GM18507 (cell line): Measurements from ENCODE around the gene VPREB3.

Experiments used
- DNase-seq: peaks from one replicate; pipeline ENCODE4 v3.0.0; 2011; ENCODE audit warnings: low read depth; ENCODE audit not compliant: insufficient read length; ENCODE audit errors: extremely low spot score
- FAIRE-seq: peaks from 2 replicates; lab custom pipeline; 2011; peaks lifted over from hg19 to GRCh38; lab: Jason Lieb, UNC

The VPREB3 gene, protein sequence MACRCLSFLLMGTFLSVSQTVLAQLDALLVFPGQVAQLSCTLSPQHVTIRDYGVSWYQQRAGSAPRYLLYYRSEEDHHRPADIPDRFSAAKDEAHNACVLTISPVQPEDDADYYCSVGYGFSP

DNA sequence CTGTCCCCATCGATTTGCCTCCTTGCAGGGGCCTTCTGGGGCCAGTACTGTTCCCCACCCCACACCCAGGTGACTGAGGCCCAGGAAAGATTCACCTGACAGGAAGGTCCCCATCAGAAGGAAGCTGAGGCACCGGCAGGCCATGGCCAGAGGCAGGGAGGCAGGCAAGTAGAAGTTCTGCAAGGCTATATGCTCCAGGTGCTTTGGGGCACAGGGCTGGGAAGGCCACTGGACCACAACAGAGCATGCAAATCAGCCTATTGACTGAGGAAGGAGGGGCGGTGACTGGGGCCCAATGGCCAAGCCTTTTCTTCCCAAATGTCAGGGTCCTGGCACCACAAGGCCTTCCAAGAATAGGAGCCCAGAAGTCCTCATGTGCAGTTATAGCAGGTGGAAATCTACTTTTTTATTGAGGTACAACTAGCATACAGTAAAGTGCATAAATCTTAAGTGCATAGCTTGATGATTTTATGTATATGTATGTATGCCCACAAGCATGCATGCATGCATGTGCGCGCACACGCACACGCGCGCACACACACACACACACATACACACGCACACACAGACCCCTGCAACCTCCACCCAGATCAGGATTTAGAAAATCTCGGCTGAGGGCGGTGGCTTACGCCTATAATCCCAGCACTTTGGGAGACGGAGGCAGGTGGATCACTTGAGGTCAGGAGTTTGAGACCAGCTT lies at the start of gene VPREB3:
TSS of gene VPREB3 (minus strand) at position 206 of the 700 bp plus-strand sequence. CDS start at position 144, 62 bp downstream.
- DNase-seq: no peak
- FAIRE-seq: peak; percentile 29

DNA sequence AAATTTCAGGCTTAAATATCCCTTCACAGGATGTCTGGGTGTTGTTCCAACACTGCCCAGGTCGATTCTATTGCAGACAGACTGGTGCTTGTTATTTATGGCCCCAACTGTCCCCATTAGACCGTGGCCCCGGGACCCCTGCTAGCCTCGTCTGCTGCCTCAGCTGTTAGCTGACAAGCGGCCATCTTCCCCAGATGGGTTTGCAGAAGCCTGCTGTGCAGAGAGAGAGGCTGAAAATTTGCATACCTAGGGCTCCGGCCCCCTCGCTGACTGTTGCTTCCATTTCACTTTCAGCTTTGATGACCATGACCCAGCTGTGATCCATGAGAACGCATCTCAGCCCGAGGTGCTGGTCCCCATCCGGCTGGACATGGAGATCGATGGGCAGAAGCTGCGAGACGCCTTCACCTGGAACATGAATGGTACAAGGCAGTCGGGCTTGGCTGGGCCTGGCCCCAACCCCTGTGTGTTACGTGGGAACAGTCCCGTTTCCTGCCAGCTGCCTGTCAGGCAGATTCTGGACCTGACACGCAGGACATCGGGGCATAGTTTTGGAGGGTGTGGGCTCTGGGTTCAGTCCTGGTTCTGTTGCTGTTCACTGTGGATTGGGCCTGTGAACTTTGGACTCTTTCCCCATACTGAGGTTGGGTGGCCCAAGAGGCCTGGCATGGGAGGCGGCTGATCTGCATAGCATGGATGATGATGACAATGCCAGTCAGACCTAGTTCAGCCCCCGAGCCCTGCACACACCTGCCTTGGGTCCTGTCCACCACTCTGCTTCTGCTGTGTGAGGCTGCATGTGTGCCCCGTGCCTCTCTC lies 49.0 kb upstream of the VPREB3 start:
- DNase-seq (no peak), FAIRE-seq (peak; percentile 63)

DNA sequence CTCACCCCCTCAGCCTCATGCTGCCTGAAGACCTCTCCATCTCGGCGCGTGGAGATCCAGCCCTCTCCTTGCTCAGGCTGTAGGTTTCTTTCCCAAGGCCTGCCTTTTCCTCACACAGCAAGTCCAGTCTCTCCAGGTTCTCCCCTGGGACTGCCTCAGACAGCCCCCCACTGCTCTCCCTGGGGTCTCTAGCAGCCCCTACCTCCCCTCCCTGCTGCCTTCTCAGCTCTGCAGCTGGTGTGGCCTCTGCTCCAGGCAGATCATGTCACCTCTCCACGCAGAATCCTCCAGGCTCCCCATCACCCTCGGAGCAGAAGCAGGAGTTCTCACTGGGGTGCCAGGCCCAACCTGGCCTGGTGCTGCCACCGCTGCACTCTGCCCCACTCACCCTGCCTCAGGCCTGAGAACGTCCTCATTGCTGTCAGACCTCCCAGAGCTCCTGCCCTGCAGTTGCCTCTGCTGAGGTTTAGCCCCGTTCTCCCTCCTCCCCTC lies 47.7 kb upstream of the VPREB3 start:
- no peak for DNase-seq
- no peak for FAIRE-seq

DNA sequence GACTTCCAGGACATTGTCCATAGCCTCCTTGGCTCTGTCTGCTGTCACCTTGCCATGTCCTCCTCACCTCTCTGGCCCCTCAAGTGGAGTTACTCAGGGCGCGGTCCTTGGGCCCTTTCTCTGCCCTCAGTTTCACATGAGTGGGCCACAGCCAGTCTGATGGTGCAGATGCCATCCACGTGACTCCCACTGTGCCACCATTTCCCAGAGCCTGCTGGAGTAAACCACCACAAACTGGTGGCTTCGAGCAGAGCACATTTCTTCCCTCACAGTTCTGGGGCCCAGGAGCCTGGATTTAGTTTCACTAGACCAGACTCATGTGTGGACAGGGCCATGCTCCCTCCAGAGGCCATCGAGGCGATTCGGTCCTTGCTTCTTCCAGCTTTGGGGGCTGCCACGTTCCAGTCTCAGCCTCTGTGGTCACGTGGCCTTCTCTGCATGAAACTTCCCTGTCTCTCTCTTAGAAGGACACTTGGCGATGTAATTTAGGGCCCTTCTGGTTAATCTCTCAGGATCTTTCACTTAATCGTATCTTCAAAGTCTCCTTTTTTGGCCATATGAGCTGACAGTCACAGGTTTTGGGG lies 47.1 kb upstream of the VPREB3 start:
- FAIRE-seq: no peak
- DNase-seq: no peak

DNA sequence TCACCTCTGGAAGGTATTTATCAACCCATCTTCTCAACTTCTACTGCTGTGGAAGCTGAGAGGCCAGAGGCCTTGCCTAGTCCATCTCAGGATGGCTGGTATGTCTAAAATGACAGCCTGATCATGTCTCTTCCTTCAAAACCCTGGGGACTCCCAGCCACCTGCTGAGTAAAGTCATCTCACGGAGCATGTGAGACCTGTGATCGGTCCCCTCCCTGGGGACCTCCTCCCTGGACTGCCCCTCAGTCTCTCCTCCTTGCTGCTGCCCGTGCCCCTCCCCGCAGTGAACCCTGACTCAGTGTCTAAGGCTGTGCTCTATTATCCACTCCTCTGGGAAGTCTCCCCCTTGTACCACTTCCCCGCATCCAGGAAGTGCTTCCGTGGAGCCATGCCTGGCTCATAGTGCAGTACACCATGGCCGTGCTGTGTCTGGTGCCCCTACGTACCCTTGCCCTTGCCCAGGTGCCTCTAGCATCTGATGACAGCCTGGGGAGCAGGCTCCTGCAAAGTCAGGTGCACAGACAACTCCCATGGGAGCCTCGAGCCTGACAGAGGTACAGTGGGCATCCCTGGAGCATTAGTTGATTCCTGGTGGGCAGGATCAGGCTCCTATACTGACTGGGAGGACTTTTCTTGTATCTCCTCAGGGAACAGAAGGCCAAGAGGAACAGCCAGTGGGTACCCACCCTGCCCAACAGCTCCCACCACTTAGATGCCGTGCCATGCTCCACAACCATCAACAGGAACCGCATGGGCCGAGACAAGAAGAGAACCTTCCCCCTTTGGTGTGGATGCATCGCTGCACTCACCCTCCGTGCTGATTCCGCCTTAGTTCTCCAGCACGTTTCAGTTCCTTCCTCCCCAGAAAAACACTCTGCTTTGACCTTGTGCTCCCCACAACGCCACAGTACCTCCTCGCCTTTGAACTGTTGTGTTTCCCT lies 46.3 kb upstream of the VPREB3 start:
- DNase-seq (peak; percentile 61), FAIRE-seq (peak; percentile 97)

DNA sequence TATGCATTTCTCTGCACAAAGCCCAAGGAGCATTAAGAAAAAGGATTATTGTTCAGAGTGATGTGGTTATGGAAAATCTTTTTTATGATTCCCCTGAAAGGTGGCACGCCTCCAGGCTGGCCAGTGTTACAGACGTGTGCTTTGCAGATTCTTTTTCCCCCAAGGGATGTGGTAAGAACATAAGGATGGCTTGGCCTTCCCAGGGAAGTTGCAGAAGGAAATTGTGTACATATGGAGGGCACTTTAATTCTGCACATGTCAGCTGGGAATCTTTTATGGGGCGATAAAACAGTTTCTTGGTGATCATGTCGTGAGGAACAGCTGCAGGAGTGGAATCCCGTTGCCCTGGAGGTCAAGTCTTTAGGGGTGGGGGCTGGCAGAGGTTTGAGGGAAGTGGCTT lies 42.2 kb upstream of the VPREB3 start:
- DNase-seq (no peak), FAIRE-seq (no peak)

DNA sequence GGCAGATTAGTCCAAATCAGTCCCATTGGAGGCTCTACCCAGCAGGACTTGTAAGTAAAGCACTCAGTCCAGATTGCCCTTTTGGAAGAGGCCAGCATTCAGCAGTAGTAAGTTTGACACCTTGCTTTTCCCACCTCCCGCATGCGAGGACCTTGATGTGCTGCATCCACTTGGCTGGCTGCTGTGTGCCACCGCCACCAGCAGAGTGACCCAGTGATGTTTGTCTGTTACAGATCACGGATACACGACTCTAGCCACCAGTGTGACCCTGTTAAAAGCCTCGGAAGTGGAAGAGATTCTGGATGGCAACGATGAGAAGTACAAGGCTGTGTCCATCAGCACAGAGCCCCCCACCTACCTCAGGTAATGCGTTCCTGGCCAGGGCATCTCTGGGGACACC lies 39.1 kb upstream of the VPREB3 start:
- FAIRE-seq (no peak), DNase-seq (no peak)

DNA sequence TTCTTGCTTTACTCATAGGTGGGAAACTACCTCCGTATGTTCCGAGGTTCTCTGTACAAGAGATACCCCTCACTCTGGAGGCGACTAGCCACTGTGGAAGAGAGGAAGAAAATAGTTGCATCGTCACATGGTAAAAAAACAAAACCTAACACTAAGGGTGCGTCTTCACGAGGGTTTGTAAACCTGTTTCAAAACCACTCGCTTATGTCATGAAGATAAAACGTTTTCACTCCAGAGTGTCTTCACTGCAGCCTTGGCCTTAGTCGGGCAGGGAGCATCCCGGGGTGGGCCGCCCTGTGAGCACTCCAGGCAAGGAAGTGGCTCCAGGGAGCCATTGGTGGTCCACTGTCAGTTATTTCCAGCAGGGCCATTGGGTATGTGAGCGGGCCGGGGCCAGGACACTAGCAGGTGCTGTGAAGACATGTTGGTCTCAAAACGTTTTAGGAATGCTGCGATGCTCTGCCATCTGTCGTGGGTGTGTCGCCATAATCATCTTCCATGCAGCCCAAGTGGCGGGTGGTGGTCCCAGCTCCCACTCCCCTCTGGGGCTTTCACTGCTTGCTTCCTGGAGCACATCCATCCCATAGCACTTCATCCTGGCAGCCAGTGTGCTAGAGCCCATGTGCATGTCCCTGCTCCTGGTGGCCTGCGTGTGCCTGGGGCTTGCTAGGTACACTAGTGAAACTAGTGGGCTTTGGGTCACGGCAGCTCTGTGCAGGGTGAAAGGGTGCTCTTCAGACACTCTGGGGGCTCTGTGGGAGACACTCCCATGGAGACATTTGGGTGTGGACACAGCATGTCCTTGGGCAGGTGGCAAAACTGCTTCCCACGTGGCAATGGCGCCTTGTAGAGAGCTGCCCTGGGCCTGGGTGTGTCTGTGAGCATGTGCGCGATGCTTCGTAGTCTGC lies 37.8 kb upstream of the VPREB3 start:
- DNase-seq (no peak), FAIRE-seq (no peak)

DNA sequence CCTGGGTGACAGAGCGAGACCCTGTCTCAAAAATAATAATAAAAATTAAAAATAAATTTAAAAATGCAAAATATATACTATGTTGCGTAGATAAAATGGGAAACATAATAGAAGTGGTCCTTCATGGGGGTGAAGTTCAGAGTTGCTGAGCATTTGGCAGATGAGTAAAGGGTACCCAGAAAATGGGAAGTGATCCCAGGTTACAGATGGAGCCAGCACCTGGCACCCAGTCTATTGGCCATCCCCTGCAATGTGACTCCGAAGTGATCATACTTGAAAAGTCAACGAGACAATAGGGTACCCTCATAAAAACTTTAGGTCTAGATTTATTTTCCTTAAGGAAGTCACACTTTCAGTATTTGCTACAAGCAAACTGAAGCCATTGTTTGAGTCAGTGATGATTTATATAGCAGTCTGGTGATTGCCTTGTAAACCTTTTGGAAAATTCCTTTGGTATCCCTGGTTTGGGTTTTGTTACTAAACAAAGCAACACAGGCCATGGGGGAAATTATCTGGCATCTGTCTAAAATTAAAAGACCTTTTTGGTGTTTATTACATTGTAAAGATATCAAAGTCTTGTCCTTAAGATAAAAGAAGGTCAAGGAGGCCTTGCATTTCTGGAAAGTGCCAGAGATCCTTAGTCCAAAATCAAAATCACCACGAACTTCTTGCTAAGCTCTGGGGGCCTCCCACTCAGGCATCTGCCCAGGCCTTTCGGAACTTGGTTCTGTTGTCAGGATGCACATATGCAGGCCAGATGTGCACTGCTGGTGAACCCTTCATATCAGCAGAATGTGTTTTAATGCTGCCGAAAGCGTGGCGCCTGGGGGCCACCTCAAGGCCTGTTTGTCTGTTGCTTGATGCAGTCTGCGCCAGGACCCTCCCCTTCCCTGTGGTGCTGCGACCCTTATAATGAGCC lies 36.9 kb upstream of the VPREB3 start:
- FAIRE-seq (no peak), DNase-seq (no peak)

DNA sequence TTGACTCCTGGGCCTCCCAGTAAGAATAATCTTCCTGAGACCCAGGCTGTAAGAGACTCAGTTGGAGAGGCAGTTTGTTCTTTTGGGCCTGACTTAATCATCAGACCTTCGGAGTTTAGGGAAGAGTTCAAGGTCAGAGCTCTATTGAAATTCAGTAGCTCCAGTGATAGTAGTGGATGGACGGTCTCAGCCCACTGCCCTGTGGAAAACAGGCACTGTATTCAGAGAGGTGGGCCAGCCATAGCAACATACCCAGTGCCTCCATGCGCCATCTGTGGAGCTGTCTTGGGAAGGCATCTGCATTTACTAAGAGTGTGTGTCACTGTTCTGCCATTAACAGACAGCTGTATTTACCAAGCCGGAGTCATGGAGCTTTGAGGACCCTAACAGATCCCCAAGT lies 35.4 kb upstream of the VPREB3 start:
- DNase-seq: no peak
- no peak for FAIRE-seq

DNA sequence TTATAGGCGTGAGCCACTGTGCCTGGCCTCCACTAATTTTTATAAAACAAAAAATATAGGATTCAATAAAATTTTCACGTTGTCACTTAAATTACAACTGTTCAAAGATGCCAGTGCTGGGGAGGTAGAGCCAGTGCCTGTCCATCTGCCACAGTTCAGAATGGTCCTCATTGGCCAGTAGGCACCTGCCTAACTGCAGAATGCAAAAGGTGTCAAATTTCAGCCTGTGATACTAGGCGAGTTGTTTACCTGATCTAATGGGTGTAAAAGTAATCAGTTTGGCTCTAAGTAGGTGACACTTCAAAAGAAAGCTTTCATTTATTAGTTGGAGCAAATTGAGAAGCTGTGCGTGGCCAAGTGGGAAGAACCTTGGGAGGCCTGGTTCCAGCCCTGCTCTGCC lies 34.9 kb upstream of the VPREB3 start:
- no peak for DNase-seq

DNA sequence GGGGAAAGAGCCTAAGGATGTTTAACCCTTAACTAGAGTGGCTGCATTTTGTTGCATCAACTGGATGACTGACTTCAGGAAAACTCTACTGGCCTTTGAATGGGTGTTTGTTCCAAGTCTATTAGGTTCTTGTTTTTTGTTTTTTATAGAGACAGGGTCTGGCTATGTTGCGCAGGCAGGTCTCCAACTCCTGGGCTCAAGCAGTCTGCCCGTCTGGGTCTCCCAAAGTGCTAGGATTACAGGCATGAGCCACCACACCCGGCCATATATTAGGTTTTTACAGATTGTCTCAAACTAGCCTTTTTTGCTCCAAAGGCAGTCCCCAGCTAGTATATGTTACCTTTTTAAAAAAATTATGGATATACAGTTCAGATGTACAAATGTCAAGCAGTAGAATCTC lies 33.7 kb upstream of the VPREB3 start:
- DNase-seq: no peak
- FAIRE-seq: no peak

More for the DNA sequence above, 34.9 kb upstream of the VPREB3 start:
- FAIRE-seq: no peak

DNA sequence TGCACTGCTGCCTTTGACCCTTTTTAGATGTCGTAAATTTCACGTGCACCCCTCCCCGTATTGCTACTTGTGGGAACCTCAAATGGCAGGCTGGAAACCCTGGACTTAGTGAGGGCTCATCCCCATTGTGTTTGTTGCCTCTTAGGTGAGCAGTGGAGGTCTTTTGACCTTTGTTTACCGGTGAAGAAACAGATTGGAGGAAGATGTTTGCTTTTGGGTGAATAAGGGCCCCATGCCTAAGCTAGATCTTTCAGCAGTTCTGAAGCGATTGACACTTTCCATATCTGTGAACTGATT lies 33.3 kb upstream of the VPREB3 start:
- FAIRE-seq (no peak), DNase-seq (no peak)

DNA sequence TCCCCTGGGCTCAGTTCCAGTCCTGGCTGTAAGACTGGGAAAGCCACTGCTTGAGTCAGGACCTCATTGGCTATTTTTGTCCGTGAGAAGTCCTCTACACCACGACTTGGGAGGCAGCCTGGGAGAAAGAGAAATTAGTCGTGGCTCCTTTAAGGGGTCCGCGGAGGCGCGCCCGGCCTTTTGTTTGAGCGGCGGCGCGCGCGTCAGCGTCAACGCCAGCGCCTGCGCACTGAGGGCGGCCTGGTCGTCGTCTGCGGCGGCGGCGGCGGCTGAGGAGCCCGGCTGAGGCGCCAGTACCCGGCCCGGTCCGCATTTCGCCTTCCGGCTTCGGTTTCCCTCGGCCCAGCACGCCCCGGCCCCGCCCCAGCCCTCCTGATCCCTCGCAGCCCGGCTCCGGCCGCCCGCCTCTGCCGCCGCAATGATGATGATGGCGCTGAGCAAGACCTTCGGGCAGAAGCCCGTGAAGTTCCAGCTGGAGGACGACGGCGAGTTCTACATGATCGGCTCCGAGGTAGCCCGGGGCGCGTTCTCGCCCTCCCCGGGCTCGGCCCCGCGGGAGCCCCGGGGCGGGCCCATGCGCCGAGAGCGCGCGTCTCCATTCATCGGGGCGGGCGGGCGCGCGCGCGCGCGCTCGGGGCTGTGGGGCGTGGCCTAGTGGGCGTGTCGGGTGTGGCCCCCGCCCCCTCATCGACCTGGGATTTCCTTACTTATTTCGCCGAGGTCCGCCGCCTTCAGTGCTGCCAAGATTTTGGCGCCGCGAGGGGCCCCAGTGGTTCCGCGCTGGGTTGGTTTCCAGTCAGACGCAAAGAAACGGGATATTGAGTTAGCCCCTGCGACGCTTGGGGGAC lies 32.8 kb upstream of the VPREB3 start, which contains the start of gene SMARCB1:
TSS of gene SMARCB1 (plus strand) at position 215 of the 848 bp plus-strand sequence. CDS start at position 419, 204 bp downstream.
- peak; percentile 89 for DNase-seq
- peak; percentile 78 for FAIRE-seq

DNA sequence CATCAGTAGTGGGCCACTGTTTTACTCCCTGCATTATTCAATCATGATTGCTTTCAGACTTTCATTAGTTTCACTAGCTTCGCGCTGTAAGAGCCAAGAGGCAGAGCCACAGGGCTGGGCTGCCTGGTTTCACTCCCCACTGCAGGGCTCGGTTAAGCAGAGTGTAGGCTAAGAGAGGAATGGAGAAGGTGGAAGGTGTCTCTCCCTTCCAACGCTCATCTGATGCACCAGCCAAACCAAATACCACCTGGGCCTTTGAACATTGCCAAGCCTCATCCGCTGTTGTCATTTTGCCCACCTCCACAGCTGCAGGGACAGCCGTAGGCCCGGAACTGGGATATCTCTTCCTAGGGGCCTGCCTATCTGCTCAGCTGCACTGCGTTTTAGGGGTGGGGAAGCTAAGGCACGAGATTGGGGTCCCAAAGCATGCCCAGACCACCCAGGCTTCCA lies 32.1 kb upstream of the VPREB3 start:
- no peak for FAIRE-seq

DNA sequence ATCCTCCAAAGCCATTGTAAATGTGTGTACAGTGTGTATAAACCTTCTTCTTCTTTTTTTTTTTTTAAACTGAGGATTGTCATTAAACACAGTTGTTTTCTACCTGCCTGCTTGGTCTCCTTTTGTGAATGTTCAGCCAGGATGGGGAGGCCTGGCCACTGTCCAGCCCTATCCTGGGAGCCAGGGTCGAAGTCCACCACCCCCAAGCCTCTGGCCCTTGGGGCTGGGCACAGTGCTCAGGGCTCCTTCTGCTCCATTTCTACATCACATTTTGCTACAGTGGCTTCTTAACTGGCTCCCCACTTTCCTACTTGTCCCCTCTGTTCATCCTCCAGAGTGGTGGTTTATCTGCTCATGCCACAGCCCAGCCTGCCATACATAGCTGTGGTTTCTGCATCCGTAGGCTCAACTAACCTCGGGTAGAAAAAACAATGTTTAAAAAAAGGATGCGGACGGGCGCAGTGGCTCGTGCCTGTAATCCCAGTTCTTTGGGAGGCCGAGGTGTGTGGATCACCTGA lies 30.0 kb upstream of the VPREB3 start:
- DNase-seq (no peak), FAIRE-seq (no peak)

More for the DNA sequence above, 32.1 kb upstream of the VPREB3 start:
- DNase-seq: no peak
